ENCODE data around the gene ELOVL6. TPM values are rescaled to one million over a fixed set of nuclear protein-coding genes. Genes with fewer than 3 reads are reported as not detected.

The ELOVL6 gene
- total and polyA plus RNA-seq, 9 of the 15 experiments (the other 6 are each of a cell fraction or from before 2014, with no cell fraction given) = 18.3 to 82.6 (median 46.0) TPM

DNA sequence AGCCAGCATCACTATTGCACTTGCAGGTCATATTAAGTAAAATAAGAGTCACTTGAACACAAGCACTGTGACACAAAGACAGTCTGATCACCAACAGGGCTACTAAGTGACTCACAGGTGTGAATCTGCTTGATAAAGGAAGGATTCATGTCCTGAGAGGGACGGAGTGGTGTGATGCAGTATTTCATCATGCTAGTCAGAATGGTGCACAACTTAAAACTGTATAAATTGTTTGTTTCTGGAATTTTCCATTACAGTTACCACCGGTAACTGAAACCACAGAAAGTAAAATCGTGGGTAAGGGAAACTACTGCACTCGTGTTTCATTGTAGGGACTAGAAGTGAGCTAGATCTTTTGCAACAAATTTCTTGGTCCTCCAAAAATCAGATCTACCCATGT, 109.7 kb downstream of the ELOVL6 start:
- H3K4me3 ChIP-seq = no peak overlapping the region
- H3K4me1 ChIP-seq (replicated peaks in 1 of 2; ENCODE audit: control insufficient read depth in 2 of 2, insufficient read depth in 2 of 2, low read length in 2 of 2) = peaks cover 0 to 27% of the 10 kb centered on the region in 2 experiments; a peak in 3 of 5 replicates
- H3K9me1 ChIP-seq (ENCODE audit: control insufficient read depth, insufficient read depth, low read length) = no peaks in the 10 kb centered on the region
- in situ Hi-C loops (cut with MboI) (no loop called here), intact Hi-C loops (cut with micrococcal nuclease) (loop anchor here (5.0 kb wide), 1 partner anchor 109 kb away; the partner anchor contains the start of gene ELOVL6)
- ATAC-seq = peak; percentile 89
- peak in 1 of 4 experiments; percentile 38 for DNase-seq (ENCODE audit: extremely low read depth in 1 of 4, low spot score in 3 of 4)
- peaks cover 29% of the 10 kb centered on the region for H3K36me3 ChIP-seq (ENCODE audit: control insufficient read depth, insufficient read depth, low read length)
- 12% methylated on average over 4 of the region's 4 CpGs for WGBS (ENCODE audit: insufficient coverage, low coverage, missing lambda C conversion rate)
- no peaks in the 10 kb centered on the region for H3K27me3 ChIP-seq (ENCODE audit: control insufficient read depth in 2 of 2, insufficient read depth in 2 of 2, low read length in 2 of 2)
- no peaks in the 10 kb centered on the region for H4K20me1 ChIP-seq (replicated peaks; ENCODE audit: control insufficient read depth, insufficient read depth, low read length)
- ChIA-PET POLR2A (interaction anchor here (0.7 to 0.9 kb wide), 2 partner anchors 19 to 108 kb away, joined by 3 read pairs; no protein-coding TSS in a partner anchor), CTCF (ENCODE audit: low intra/inter-chr PET ratio) (no interaction called here)
- no peak overlapping the region; the same call in 2 of the 3 replicates for H3K27ac ChIP-seq (ENCODE audit: extremely low read depth, low read depth, low read length)
- H3K79me2 ChIP-seq (ENCODE audit: control insufficient read depth, insufficient read depth, low read length) = peaks cover 5% of the 10 kb centered on the region; the same call in 2 of the 3 replicates
- no peak overlapping the region for H3K4me2 ChIP-seq (ENCODE audit: insufficient read depth, low read length)
- no TSS peak for BruUV-seq (replicated peaks)
- peak; percentile 49 for FAIRE-seq
- peaks cover 4% of the 10 kb centered on the region; the same call in 1 of the 2 replicates for H3K9me3 ChIP-seq (replicated peaks; ENCODE audit: control insufficient read depth, insufficient read depth, low read depth, low read length)
- no peak overlapping the region for H2AFZ ChIP-seq (ENCODE audit: low read depth, low read length)
- no peak overlapping the region for H3K9ac ChIP-seq (ENCODE audit: insufficient read depth in 1 of 2, low read depth in 2 of 2, low read length in 2 of 2)
- TF ChIP-seq CTBP1 (IDR thresholded peaks at IDR 0.05; ENCODE audit: borderline replicate concordance) (peak; percentile 65), MBD2 (IDR thresholded peaks at IDR 0.05; ENCODE audit: borderline replicate concordance, low read depth) (no peak), MECOM (CRISPR knock-in tag; IDR thresholded peaks at IDR 0.05) (0 out of 2 replicates have a peak, but pooled peaks have one; percentile 50), BDP1 (IDR thresholded peaks at IDR 0.05; ENCODE audit: insufficient read depth, insufficient read length) (no peak), HMG20B (CRISPR knock-in tag; IDR thresholded peaks at IDR 0.05) (no peak), SMARCA4 (IDR thresholded peaks at IDR 0.05) (peak; percentile 80; the same call in 1 of the 2 replicates), DPF2 (IDR thresholded peaks at IDR 0.05) (peak; percentile 47; the same call in 1 of the 2 replicates), KDM2B (CRISPR knock-in tag; IDR thresholded peaks at IDR 0.05) (no peak), LEF1 (IDR thresholded peaks at IDR 0.05) (peak; percentile 29; the same call in 1 of the 2 replicates), NR2C2 (CRISPR knock-in tag; IDR thresholded peaks at IDR 0.05) (no peak), NR2C2 (tag; IDR thresholded peaks at IDR 0.05) (peak; percentile 37; the same call in 1 of the 2 replicates), SMARCE1 (IDR thresholded peaks at IDR 0.05) (peak; percentile 61; the same call in 1 of the 2 replicates), MYNN (IDR thresholded peaks at IDR 0.05) (peak; percentile 75), MYNN (CRISPR knock-in tag; IDR thresholded peaks at IDR 0.05) (no peak), EP300 (IDR thresholded peaks at IDR 0.05; ENCODE audit: low read length) (peak; percentile 56), JUN (IDR thresholded peaks at IDR 0.05; ENCODE audit: borderline replicate concordance, low read depth, low read length) (peak; percentile 63), JUN (CRISPR knock-in tag; IDR thresholded peaks at IDR 0.05; ENCODE audit: borderline replicate concordance) (no peak), FOSL1 (tag; conservative IDR thresholded peaks at IDR 0.05) (peak; percentile 91), TCF3 (CRISPR knock-in tag; IDR thresholded peaks at IDR 0.05) (peak; percentile 74)
- TF ChIP-seq, protein P1, sequence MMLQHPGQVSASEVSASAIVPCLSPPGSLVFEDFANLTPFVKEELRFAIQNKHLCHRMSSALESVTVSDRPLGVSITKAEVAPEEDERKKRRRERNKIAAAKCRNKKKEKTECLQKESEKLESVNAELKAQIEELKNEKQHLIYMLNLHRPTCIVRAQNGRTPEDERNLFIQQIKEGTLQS (IDR thresholded peaks at IDR 0.05) = peak; percentile 95
- TF ChIP-seq, protein P1 (CRISPR knock-in tag; conservative IDR thresholded peaks at IDR 0.05) = no peak
- TF ChIP-seq, protein P2, sequence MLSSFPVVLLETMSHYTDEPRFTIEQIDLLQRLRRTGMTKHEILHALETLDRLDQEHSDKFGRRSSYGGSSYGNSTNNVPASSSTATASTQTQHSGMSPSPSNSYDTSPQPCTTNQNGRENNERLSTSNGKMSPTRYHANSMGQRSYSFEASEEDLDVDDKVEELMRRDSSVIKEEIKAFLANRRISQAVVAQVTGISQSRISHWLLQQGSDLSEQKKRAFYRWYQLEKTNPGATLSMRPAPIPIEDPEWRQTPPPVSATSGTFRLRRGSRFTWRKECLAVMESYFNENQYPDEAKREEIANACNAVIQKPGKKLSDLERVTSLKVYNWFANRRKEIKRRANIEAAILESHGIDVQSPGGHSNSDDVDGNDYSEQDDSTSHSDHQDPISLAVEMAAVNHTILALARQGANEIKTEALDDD (IDR thresholded peaks at IDR 0.05) = 0 out of 2 replicates have a peak, but pooled peaks have one; percentile 15
- TF ChIP-seq, protein P3, sequence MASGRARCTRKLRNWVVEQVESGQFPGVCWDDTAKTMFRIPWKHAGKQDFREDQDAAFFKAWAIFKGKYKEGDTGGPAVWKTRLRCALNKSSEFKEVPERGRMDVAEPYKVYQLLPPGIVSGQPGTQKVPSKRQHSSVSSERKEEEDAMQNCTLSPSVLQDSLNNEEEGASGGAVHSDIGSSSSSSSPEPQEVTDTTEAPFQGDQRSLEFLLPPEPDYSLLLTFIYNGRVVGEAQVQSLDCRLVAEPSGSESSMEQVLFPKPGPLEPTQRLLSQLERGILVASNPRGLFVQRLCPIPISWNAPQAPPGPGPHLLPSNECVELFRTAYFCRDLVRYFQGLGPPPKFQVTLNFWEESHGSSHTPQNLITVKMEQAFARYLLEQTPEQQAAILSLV (tag; IDR thresholded peaks at IDR 0.05) = peak; percentile 64
